GM12878 (cell line): Measurements from ENCODE around the gene MYCBPAP. TPM values are rescaled to one million over a fixed set of nuclear protein-coding genes. Genes with fewer than 3 reads are reported as not detected.

Source experiments
- ATAC-seq: fragments of 200-7000 bp; cut with Tn5 transposase; 3 replicates; pipeline ENCODE4 v1.9.1; 2020; ENCODE audit warnings: mild to moderate bottlenecking, moderate library complexity
- BruUV-seq: library from RNA; stranded (reverse); fragments of 400-500 nt; replicated peaks from 2 replicates; lab custom pipeline; 2021; lab: Mats Ljungman, UMichigan
- CTCF ChIA-PET: fragments of 300-600 bp; sonication (Branson Sonifier 250); formaldehyde crosslinking; extraction: SDS; loops from one replicate; lab custom pipeline; 2021; ENCODE audit warnings: inconsistent platforms; lab: Yijun Ruan, JAX
- POLR2A ChIA-PET: fragments of 350-600 bp; formaldehyde crosslinking; extraction: SDS; loops from one replicate; lab custom pipeline; 2021; ENCODE audit warnings: inconsistent platforms; lab: Charles Lee
- RAD21 ChIA-PET: fragments of 300-600 bp; sonication (Branson Sonifier 250); formaldehyde crosslinking; loops from one replicate; lab custom pipeline; 2023; ENCODE audit warnings: antibody characterized with exemption; ENCODE audit not compliant: unreplicated experiment; lab: Charles Lee
- SMC1A ChIA-PET: fragments of 300-600 bp; sonication (Branson Sonifier 250); formaldehyde crosslinking; loops from one replicate; lab custom pipeline; 2023; ENCODE audit not compliant: unreplicated experiment, uncharacterized antibody; lab: Charles Lee
- DNase-seq: peaks from one replicate; pipeline ENCODE4 v3.0.0-alpha.2; 2011; ENCODE audit warnings: low read depth, low spot score
- FAIRE-seq: peaks from 3 replicates; lab custom pipeline; 2011; peaks lifted over from hg19 to GRCh38; lab: Jason Lieb, UNC
- H2AFZ ChIP-seq: 2 replicates; pipeline ENCODE4 v1.6.0; 2011; ENCODE audit warnings: low read depth, low read length, control low read depth; ENCODE audit not compliant: control insufficient read depth
- H3K27ac ChIP-seq: 2 replicates; pipeline ENCODE4 v1.5.1; 2011; ENCODE audit warnings: control low read depth; ENCODE audit not compliant: control insufficient read depth, insufficient read depth
- H3K27me3 ChIP-seq, 2 experiments: replicated peaks in 1 of 2; 2 replicates each; pipeline versions ENCODE4 v1.6.0 to v1.6.1; 2011; ENCODE audit warnings: low read length in 1 of 2; ENCODE audit not compliant: control insufficient read depth in 2 of 2, insufficient read depth in 2 of 2
- H3K36me3 ChIP-seq, 2 experiments: 2 replicates each; pipeline ENCODE4 v1.5.1; 2011; ENCODE audit warnings: low read length in 1 of 2; ENCODE audit not compliant: control insufficient read depth in 2 of 2, insufficient read depth in 2 of 2
- H3K4me1 ChIP-seq: 2 replicates; pipeline ENCODE4 v1.6.1; 2011; ENCODE audit warnings: mild to moderate bottlenecking, low read length, moderate library complexity, mixed read lengths; ENCODE audit not compliant: control insufficient read depth, insufficient read depth
- H3K4me2 ChIP-seq: 2 replicates; pipeline ENCODE4 v1.6.0; 2011; ENCODE audit warnings: control low read depth; ENCODE audit not compliant: control insufficient read depth, insufficient read depth
- H3K4me3 ChIP-seq: fragments of 200-600 bp; sonication (generic); 2 replicates; pipeline ENCODE4 v1.5.1; 2016
- H3K79me2 ChIP-seq: 2 replicates; pipeline ENCODE4 v1.6.0; 2011; ENCODE audit warnings: low read length; ENCODE audit not compliant: control insufficient read depth, insufficient read depth
- H3K9ac ChIP-seq: 2 replicates; pipeline ENCODE4 v1.8.0; 2011; ENCODE audit warnings: low read length, control low read depth, mixed read lengths; ENCODE audit not compliant: control insufficient read depth, insufficient read depth
- H3K9me3 ChIP-seq: replicated peaks from 3 replicates; pipeline ENCODE4 v1.5.1; 2011; ENCODE audit warnings: mild to moderate bottlenecking, low read length; ENCODE audit not compliant: control insufficient read depth, insufficient read depth
- H4K20me1 ChIP-seq: 2 replicates; pipeline ENCODE4 v1.6.0; 2011; ENCODE audit not compliant: control insufficient read depth, insufficient read depth
- ASH2L ChIP-seq: fragments of 300-600, 200-600 bp; sonication (generic); IDR thresholded peaks from 2 replicates; pipeline ENCODE4 v1.6.1; 2017; ENCODE audit warnings: low read depth, mild to moderate bottlenecking, borderline replicate concordance
- JUND ChIP-seq: IDR thresholded peaks from 2 replicates; pipeline ENCODE4 v1.6.1; 2012; ENCODE audit warnings: low read depth, mild to moderate bottlenecking, low read length, improper control_type of control experiment, moderate library complexity
- RUNX3 ChIP-seq: IDR thresholded peaks from 2 replicates; pipeline ENCODE4 v1.6.1; 2012; ENCODE audit warnings: low read length, inconsistent platforms
- SIX5 ChIP-seq: IDR thresholded peaks from 2 replicates; pipeline ENCODE4 v1.6.1; 2011; ENCODE audit warnings: mild to moderate bottlenecking, low read depth, low read length, moderate library complexity; ENCODE audit not compliant: severe bottlenecking
- SRF ChIP-seq, 2 experiments: IDR thresholded peaks; 2 replicates each; pipeline ENCODE4 v1.6.1; 2011; ENCODE audit warnings: low read depth in 2 of 2, low read length in 2 of 2, mild to moderate bottlenecking in 1 of 2, moderate library complexity in 1 of 2
- TCF7 ChIP-seq: IDR thresholded peaks from 2 replicates; pipeline ENCODE4 v1.6.1; 2014; ENCODE audit warnings: antibody characterized with exemption, borderline replicate concordance
- WGBS: methylation state at CpG from one replicate; pipeline ENCODE4 v1.1.6; 2016; ENCODE audit warnings: low lambda C conversion rate; ENCODE audit not compliant: insufficient replicate concordance, insufficient coverage; ENCODE audit errors: missing lambda C conversion rate; 5-methylcytosine and 5-hydroxymethylcytosine counted together
- in situ Hi-C: fragments of 300-500 bp; cut with MboI; formaldehyde crosslinking; loops from 9 replicates; pipeline ENCODE4 v1.14.3; 2018; ENCODE audit warnings: mixed read lengths
- intact Hi-C: fragments of 100-400 bp; cut with micrococcal nuclease; formaldehyde crosslinking; loops from one replicate; pipeline ENCODE4 v1.14.2; 2022; ENCODE audit not compliant: unreplicated experiment
- polyA plus RNA-seq, 11 experiments: library from polyadenylated mRNA; depleted of rRNA in 4 of 11; unstranded in 6 of 11; stranded (reverse) in 5 of 11; fragments of >200 nt; fragmentation: Nextera tagmentation in 4 of 11; fragmentation: Illumina TruSeq in 1 of 11; extraction: Ambion mirVana in 4 of 11; extraction: Trizol in 1 of 11; gene quantifications; 1 replicate in 1 of 11; 2 replicates in 10 of 11; pipeline versions ENCODE4 v1.2.1 to v1.2.3, GENCODE V29; 2011 to 2016; ENCODE audit warnings: inconsistent platforms in 2 of 11, missing spikeins in 2 of 11, low read depth in 1 of 11
- total RNA-seq, 4 experiments: library from RNA; depleted of rRNA in 3 of 4; stranded (reverse); fragments of >200 nt in 3 of 4; fragmentation: Illumina TruSeq in 1 of 4; extraction: Trizol in 1 of 4; gene quantifications; 2 replicates each; pipeline versions ENCODE4 v1.2.1 to v1.2.3, GENCODE V29; 2013 to 2021
- TF ChIP-seq, protein P1 (sequence below): fragments of 450-650 bp; IDR thresholded peaks from 2 replicates; pipeline ENCODE4 v1.6.1; 2018; ENCODE audit warnings: mild to moderate bottlenecking, low read depth, moderate library complexity; ENCODE audit not compliant: partially characterized antibody
- TF ChIP-seq, protein P2 (sequence below): IDR thresholded peaks from 2 replicates; pipeline ENCODE4 v1.6.1; 2012; ENCODE audit warnings: low read depth, low read length, improper control_type of control experiment
- TF ChIP-seq, protein P3 (sequence below): fragments of 450-650 bp; formaldehyde crosslinking; IDR thresholded peaks from 2 replicates; pipeline ENCODE4 v1.5.0; 2022; ENCODE audit warnings: mild to moderate bottlenecking, missing genetic modification characterization
- TF ChIP-seq, protein P4 (sequence below), 3 experiments: IDR thresholded peaks in 2 of 3; conservative IDR thresholded peaks in 1 of 3; 2 replicates each; pipeline ENCODE4 v1.5.1; 2011; ENCODE audit warnings: low read depth in 3 of 3, low read length in 3 of 3, mild to moderate bottlenecking in 3 of 3, control low read depth in 2 of 3, moderate library complexity in 2 of 3, inconsistent platforms in 1 of 3, mixed read lengths in 1 of 3; ENCODE audit not compliant: control insufficient read depth in 2 of 3, insufficient read depth in 1 of 3; ENCODE audit errors: extremely low read depth in 1 of 3

Gene MYCBPAP
- total and polyA plus RNA-seq, 10 of the 15 experiments (the other 5 are each of a cell fraction or from before 2014, with no cell fraction given), result 0.23 to 2.7 (median 1.5) TPM

DNA sequence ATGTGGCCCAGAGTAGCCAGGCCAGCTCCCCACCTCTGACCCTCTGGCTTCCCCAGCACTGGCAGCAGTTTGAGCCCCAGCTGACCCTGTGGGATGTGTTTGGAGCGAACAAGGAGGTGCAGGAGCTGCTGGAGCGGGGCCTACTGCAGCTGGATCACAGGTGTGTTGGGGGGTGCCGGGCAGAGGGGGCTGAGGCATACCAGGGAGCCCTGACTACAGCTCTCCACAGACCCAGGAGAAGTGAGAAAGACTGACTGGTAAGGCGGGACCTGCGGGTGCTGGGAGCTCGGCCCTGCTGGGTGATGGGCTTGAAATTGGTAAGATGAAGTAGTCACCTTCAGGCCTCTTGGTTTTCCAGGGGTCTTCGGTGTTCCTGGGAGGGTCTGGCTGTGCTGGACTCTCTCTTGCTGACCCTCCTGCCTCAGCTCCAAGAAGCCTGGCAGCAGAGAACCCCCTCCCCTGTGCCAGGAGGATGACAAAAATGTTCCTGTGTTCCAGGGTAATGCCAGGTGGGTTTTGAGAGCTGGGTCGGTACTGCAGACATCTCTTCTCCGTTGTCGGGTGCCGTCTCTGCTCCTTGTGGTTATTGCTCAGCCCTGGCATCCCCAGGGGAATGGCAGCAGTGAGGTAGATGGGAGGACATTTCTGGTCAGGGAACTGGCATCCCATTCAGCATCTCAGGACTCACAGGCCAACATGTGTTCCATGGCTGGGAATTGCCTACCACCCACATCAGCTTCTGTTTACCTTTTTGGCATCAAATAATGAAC is 23.7 kb upstream of the MYCBPAP start (continued):
- TF ChIP-seq, protein P1, sequence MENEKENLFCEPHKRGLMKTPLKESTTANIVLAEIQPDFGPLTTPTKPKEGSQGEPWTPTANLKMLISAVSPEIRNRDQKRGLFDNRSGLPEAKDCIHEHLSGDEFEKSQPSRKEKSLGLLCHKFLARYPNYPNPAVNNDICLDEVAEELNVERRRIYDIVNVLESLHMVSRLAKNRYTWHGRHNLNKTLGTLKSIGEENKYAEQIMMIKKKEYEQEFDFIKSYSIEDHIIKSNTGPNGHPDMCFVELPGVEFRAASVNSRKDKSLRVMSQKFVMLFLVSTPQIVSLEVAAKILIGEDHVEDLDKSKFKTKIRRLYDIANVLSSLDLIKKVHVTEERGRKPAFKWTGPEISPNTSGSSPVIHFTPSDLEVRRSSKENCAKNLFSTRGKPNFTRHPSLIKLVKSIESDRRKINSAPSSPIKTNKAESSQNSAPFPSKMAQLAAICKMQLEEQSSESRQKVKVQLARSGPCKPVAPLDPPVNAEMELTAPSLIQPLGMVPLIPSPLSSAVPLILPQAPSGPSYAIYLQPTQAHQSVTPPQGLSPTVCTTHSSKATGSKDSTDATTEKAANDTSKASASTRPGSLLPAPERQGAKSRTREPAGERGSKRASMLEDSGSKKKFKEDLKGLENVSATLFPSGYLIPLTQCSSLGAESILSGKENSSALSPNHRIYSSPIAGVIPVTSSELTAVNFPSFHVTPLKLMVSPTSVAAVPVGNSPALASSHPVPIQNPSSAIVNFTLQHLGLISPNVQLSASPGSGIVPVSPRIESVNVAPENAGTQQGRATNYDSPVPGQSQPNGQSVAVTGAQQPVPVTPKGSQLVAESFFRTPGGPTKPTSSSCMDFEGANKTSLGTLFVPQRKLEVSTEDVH, result no peak

DNA sequence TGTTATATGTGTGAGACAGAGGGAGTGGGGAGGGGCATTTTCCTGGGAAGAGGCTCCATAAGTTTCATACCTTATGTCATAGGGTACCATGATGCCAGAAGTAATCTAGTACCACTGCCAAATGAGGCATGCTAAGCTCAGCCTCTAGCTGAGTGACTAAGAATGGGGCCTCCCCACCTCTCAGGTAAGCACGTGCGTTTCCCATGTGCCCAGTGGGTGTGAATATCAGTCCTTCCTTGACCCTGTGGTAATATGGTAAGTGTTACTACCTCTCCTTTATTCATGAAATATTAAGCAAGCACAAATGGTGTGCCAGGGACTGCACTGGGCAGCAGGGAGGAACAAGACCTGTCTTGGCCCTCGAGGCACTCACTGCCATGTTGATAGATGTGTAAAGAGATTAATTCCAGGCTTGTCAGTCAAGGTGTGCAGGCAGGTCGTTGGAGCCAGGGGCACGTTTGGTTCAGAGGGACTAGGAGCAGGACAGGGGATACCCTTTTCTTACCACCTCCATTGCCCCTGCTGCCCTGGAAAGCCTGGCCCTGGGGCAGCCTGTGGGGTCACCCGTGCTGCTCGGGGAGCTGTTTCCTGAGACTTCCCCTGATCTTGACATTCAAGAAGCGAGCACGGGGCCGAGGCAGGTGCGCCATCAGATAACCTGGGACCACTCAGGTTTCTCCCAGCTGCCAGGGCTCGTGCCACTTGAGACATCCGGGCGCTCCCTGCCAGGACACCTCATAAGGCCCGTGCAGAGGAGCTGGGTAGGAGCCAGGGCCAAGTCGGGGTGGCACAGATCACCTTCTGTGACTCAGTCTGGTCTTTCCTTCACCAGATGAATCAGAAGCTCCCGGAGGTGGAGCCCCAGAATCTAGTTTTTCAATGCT is 20.8 kb upstream of the MYCBPAP start:
- H2AFZ ChIP-seq, result no peak overlapping the region
- ChIA-PET CTCF (interaction anchor here (0.8 to 2.4 kb wide), 8 partner anchors 8 to 139 kb away, joined by 3 to 8 read pairs (median 4); partner anchors contain the start of gene SPATA20), SMC1A (no interaction called here), RAD21 (no interaction called here), POLR2A (interaction anchor here (0.7 kb wide), 1 partner anchor 25 kb away, joined by 3 read pairs; no protein-coding TSS in a partner anchor)
- FAIRE-seq, result no peak
- no peak for ATAC-seq
- intact Hi-C loops (no loop called here), in situ Hi-C loops (loop anchor here (10.0 kb wide), 1 partner anchor 137 kb away; no protein-coding TSS in a partner anchor)
- H3K27ac ChIP-seq, result no peak overlapping the region
- H3K4me1 ChIP-seq, result no peaks in the 10 kb centered on the region
- no peak overlapping the region for H3K4me3 ChIP-seq
- H3K36me3 ChIP-seq, result peaks cover 0 to 10% of the 10 kb centered on the region in 2 experiments; a peak in 2 of 4 replicates
- no peak overlapping the region for H3K9ac ChIP-seq
- no peak overlapping the region for H3K4me2 ChIP-seq
- no peak for DNase-seq
- no peaks in the 10 kb centered on the region for H3K79me2 ChIP-seq
- no TSS peak for BruUV-seq
- no peaks in the 10 kb centered on the region for H3K27me3 ChIP-seq
- 66% methylated on average over 17 of the region's 17 CpGs for WGBS
- no peaks in the 10 kb centered on the region for H4K20me1 ChIP-seq
- no peaks in the 10 kb centered on the region for H3K9me3 ChIP-seq
- TF ChIP-seq SRF (IDR thresholded peaks at IDR 0.05; ENCODE audit: low read depth in 2 of 2, low read length in 2 of 2) (no peak), JUND (no peak), ASH2L (no peak), RUNX3 (no peak), SIX5 (no peak), TCF7 (no peak)
- TF ChIP-seq, protein P2, sequence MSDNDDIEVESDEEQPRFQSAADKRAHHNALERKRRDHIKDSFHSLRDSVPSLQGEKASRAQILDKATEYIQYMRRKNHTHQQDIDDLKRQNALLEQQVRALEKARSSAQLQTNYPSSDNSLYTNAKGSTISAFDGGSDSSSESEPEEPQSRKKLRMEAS, result no peak
- TF ChIP-seq, protein P3, sequence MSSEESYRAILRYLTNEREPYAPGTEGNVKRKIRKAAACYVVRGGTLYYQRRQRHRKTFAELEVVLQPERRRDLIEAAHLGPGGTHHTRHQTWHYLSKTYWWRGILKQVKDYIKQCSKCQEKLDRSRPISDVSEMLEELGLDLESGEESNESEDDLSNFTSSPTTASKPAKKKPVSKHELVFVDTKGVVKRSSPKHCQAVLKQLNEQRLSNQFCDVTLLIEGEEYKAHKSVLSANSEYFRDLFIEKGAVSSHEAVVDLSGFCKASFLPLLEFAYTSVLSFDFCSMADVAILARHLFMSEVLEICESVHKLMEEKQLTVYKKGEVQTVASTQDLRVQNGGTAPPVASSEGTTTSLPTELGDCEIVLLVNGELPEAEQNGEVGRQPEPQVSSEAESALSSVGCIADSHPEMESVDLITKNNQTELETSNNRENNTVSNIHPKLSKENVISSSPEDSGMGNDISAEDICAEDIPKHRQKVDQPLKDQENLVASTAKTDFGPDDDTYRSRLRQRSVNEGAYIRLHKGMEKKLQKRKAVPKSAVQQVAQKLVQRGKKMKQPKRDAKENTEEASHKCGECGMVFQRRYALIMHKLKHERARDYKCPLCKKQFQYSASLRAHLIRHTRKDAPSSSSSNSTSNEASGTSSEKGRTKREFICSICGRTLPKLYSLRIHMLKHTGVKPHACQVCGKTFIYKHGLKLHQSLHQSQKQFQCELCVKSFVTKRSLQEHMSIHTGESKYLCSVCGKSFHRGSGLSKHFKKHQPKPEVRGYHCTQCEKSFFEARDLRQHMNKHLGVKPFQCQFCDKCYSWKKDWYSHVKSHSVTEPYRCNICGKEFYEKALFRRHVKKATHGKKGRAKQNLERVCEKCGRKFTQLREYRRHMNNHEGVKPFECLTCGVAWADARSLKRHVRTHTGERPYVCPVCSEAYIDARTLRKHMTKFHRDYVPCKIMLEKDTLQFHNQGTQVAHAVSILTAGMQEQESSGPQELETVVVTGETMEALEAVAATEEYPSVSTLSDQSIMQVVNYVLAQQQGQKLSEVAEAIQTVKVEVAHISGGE (CRISPR knock-in tag), result no peak
- TF ChIP-seq, protein P4, sequence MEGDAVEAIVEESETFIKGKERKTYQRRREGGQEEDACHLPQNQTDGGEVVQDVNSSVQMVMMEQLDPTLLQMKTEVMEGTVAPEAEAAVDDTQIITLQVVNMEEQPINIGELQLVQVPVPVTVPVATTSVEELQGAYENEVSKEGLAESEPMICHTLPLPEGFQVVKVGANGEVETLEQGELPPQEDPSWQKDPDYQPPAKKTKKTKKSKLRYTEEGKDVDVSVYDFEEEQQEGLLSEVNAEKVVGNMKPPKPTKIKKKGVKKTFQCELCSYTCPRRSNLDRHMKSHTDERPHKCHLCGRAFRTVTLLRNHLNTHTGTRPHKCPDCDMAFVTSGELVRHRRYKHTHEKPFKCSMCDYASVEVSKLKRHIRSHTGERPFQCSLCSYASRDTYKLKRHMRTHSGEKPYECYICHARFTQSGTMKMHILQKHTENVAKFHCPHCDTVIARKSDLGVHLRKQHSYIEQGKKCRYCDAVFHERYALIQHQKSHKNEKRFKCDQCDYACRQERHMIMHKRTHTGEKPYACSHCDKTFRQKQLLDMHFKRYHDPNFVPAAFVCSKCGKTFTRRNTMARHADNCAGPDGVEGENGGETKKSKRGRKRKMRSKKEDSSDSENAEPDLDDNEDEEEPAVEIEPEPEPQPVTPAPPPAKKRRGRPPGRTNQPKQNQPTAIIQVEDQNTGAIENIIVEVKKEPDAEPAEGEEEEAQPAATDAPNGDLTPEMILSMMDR (IDR thresholded peaks at IDR 0.05 in 2 of 3, conservative IDR thresholded peaks at IDR 0.05 in 1 of 3; ENCODE audit: control insufficient read depth in 2 of 3, extremely low read depth in 1 of 3, insufficient read depth in 1 of 3, low read depth in 3 of 3, low read length in 3 of 3), result no peak
